ENCODE measurements around the gene QDPR. TPM values are rescaled to one million over a fixed set of nuclear protein-coding genes. Genes with fewer than 3 reads are reported as not detected.

Gene QDPR
- total RNA-seq, 2 donors from 2014 or later = 5.8 to 14.8 TPM

- no peaks in the 10 kb centered on the region for H3K9me3 ChIP-seq
- H3K4me3 ChIP-seq = no peak overlapping the region
- no peak overlapping the region for H3K27ac ChIP-seq
These were observed 75.2 kb downstream of the QDPR start for GRCh38 chr4:17436750-17437090.

More at GRCh38 chr4:17436750-17437090, 75.2 kb downstream of the QDPR start:
- H3K27me3 ChIP-seq = no peaks in the 10 kb centered on the region
- H3K36me3 ChIP-seq = no peaks in the 10 kb centered on the region
- no peak for DNase-seq (ENCODE audit: low spot score)
- H3K4me1 ChIP-seq = no peaks in the 10 kb centered on the region
- TF ChIP-seq CTCF (IDR thresholded peaks at IDR 0.05) = no peak

Other genes with a start within 250 kb of the QDPR start
- gene CLRN2, start 3.1 kb upstream of the QDPR start, total RNA-seq = not detected
- gene LAP3, start 65.1 kb upstream of the QDPR start, total RNA-seq = 10 to 100 TPM; 35.5 to 67.2 TPM
- gene MED28, start 102.6 kb upstream of the QDPR start, total RNA-seq = 1 to 10 TPM; 5.1 to 5.9 TPM

Data from right atrium auricular region (tissue), 2 donors.